Cardiac fibroblast (primary cell): ENCODE results near the gene NOVA1.
A peak's percentile ranks its signal among the peaks of the same experiment; 100 is the strongest.

Source experiments
- DNase-seq, 2 donors: peaks; one replicate each; pipeline versions ENCODE4 v3.0.0 to v3.0.0-alpha.2; 2010; ENCODE audit warnings: low read depth in 2 of 2
- H3K4me3 ChIP-seq, 2 donors: replicated peaks in 1 of 2; 1 replicate in 1 of 2; 2 replicates in 1 of 2; pipeline ENCODE4 v1.5.1; 2011; ENCODE audit warnings: low read depth in 2 of 2, low read length in 2 of 2, mild to moderate bottlenecking in 2 of 2, moderate library complexity in 1 of 2
- TF ChIP-seq, protein P1 (sequence below): IDR thresholded peaks from one replicate; pipeline ENCODE4 v1.5.1; 2011; ENCODE audit warnings: low read depth, mild to moderate bottlenecking, low read length, inconsistent platforms

NOVA1 gene

DNA sequence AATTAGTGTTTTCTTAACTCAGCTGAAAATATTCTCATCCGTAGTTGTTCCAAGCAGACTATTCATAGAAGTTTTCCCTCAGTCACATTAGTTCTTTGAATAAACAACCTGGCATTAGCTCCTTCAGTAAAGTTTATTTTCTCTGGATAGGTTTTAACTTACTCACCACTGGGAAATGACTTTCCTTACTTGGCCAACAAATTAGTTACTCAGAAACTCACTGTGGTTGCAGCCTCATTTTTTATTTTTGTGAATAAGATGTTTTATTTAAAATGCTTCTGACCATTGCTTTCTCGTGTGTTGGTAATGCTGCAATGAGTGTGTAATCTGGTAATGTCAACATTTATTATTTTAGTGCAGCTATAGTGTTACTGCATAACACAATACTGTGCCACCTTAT, 74.9 kb downstream of the NOVA1 start:
- DNase-seq = peak; percentile 27 to 54
- TF ChIP-seq, protein P1, sequence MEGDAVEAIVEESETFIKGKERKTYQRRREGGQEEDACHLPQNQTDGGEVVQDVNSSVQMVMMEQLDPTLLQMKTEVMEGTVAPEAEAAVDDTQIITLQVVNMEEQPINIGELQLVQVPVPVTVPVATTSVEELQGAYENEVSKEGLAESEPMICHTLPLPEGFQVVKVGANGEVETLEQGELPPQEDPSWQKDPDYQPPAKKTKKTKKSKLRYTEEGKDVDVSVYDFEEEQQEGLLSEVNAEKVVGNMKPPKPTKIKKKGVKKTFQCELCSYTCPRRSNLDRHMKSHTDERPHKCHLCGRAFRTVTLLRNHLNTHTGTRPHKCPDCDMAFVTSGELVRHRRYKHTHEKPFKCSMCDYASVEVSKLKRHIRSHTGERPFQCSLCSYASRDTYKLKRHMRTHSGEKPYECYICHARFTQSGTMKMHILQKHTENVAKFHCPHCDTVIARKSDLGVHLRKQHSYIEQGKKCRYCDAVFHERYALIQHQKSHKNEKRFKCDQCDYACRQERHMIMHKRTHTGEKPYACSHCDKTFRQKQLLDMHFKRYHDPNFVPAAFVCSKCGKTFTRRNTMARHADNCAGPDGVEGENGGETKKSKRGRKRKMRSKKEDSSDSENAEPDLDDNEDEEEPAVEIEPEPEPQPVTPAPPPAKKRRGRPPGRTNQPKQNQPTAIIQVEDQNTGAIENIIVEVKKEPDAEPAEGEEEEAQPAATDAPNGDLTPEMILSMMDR = no peak
- H3K4me3 ChIP-seq = no peak overlapping the region

DNA sequence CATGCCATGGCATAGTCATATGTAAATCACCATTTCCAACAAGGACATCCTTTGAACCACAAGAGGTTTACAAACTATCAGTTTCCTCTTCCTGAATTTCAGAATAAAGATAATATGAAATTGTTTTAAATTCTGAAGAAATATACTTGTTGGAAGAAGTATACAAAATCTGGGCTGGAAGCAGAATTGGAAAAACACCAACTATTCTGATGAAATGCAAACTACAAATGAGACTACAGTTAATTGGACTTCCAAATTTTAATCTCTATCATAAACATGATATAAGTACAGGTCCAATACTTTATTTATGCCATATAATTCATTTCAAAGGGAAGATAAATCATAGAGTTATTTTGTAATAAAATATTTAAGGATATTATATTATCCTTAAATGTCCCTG, 80.1 kb downstream of the NOVA1 start:
- no peak overlapping the region for H3K4me3 ChIP-seq
- no peak for DNase-seq
- TF ChIP-seq, protein P1 = no peak

GRCh38 chr14:26500028-26500427, 97.8 kb downstream of the NOVA1 start:
- H3K4me3 ChIP-seq = no peak overlapping the region
- TF ChIP-seq, protein P1 = no peak
- no peak for DNase-seq

DNA sequence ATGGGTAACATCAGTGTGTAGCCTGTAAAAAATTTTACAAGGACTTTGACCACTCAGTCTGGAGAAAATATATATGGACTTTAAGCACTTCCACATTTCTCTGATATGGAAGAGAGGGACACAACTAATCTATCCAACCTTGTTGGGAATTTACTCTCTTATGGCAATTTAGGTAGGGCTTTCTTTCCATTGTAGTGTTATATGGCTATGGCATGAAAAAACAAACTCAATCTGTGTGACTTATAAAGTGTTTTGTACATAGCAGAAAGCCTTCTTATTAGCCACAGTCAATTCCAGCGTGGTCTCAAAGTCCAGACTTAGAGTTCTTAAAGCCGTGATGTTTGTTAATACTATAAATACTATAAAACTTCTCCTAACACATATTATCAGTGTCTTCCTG, 98.3 kb downstream of the NOVA1 start:
- H3K4me3 ChIP-seq = no peak overlapping the region
- TF ChIP-seq, protein P1 = no peak
- no peak for DNase-seq

DNA sequence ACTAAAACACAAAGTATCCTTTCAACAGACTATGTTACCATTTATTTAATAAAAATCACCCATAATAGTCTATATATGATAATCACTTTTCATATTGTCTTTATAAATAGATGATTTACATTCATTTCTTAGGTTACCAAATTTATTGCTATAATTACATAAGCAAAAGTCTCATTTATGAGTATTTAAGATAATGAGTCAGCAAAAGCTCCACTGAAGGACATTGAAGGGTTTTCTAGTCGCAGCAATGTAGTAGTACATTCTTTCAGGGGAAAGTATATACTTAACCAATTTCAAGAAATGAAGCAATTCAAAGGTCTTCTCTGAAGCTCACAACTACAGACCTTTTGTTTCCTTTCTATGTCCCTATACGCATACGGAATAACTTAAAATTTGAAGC, 110.9 kb downstream of the NOVA1 start:
- H3K4me3 ChIP-seq = no peak overlapping the region
- TF ChIP-seq, protein P1 = no peak
- no peak for DNase-seq

DNA sequence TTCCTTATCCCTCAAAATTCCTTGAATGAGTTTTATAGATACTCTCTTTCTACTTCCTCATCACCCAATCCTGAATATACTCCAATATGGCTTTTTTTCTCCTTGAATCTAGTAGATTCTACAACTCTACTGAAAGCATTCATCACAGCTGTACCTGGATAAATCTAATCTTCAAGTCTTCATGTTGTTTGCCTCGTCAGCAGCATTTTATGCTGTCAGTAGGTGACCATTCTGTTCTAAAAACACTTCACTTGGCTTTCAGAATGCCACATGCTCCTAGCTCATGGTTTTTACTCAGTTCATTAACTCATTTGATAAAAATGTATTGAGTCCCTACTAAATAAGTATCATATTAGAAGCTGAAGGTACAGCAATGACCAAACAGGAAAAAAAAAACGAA, 113.3 kb downstream of the NOVA1 start:
- no peak overlapping the region for H3K4me3 ChIP-seq
- TF ChIP-seq, protein P1 = no peak
- DNase-seq = no peak

DNA sequence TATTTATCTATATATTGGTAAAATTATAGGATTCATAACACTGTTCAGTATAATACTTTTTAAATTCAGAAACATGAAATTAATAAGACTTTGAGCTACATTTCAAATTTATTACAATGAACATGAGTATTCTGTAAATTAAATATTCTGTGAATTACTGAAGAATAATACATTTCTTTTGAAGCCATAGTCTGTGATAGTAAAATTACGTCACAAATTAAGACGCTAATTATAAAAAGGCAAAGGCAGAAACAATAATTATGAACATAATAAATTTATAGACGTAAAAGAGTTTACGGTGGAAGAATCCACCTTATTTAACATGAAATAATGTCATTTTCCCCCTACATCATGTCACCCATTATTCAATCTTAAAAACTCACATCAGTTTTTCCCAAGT, 118.9 kb downstream of the NOVA1 start:
- DNase-seq = no peak
- no peak overlapping the region for H3K4me3 ChIP-seq
- TF ChIP-seq, protein P1 = no peak
